ENCODE results near the gene SEMA4D.
"Not testable (repeated sequence)": the region's sequence is repeated elsewhere in the genome, so short reads cannot be mapped to it uniquely, and the experiment has no call there.

The SEMA4D gene

GRCh38 chr9:89356782-89357181 lies 141.1 kb downstream of the SEMA4D start:
- no peak for DNase-seq (ENCODE audit: insufficient read length, low spot score)
- TF ChIP-seq POLR2A (IDR thresholded peaks at IDR 0.05; ENCODE audit: low read depth, low read length), result no peak

GRCh38 chr9:89354471-89354870 lies 143.4 kb downstream of the SEMA4D start:
- TF ChIP-seq POLR2A (IDR thresholded peaks at IDR 0.05; ENCODE audit: low read depth, low read length), result no peak
- no peak for FAIRE-seq

More at GRCh38 chr9:89356782-89357181, 141.1 kb downstream of the SEMA4D start:
- FAIRE-seq, result no peak

GRCh38 chr9:89353989-89354388 lies 143.9 kb downstream of the SEMA4D start:
- no peak for TF ChIP-seq POLR2A (IDR thresholded peaks at IDR 0.05; ENCODE audit: low read depth, low read length)
- no peak for DNase-seq (ENCODE audit: insufficient read length, low spot score)
- FAIRE-seq, result no peak

More at GRCh38 chr9:89354471-89354870, 143.4 kb downstream of the SEMA4D start:
- DNase-seq (ENCODE audit: insufficient read length, low spot score), result no peak

- no peak for FAIRE-seq
- DNase-seq (ENCODE audit: insufficient read length, low spot score), result no peak
Measured at GRCh38 chr9:89352874-89353649, 144.9 kb downstream of the SEMA4D start.

GRCh38 chr9:89352451-89352850 lies 145.5 kb downstream of the SEMA4D start:
- no peak for TF ChIP-seq POLR2A (IDR thresholded peaks at IDR 0.05; ENCODE audit: low read depth, low read length)
- no peak for FAIRE-seq

More at GRCh38 chr9:89352874-89353649, 144.9 kb downstream of the SEMA4D start:
- no peak for TF ChIP-seq POLR2A (IDR thresholded peaks at IDR 0.05; ENCODE audit: low read depth, low read length)

GRCh38 chr9:89351584-89352300 lies 146.2 kb downstream of the SEMA4D start:
- DNase-seq (ENCODE audit: insufficient read length, low spot score) (no peak), FAIRE-seq (no peak)
- no peak for TF ChIP-seq POLR2A (IDR thresholded peaks at IDR 0.05; ENCODE audit: low read depth, low read length)

More at GRCh38 chr9:89352451-89352850, 145.5 kb downstream of the SEMA4D start:
- DNase-seq (ENCODE audit: insufficient read length, low spot score), result no peak

GRCh38 chr9:89350988-89351557 lies 146.8 kb downstream of the SEMA4D start:
- FAIRE-seq, result no peak
- no peak for DNase-seq (ENCODE audit: insufficient read length, low spot score)
- no peak for TF ChIP-seq POLR2A (IDR thresholded peaks at IDR 0.05; ENCODE audit: low read depth, low read length)

- DNase-seq (ENCODE audit: insufficient read length, low spot score), result no peak
- TF ChIP-seq POLR2A (IDR thresholded peaks at IDR 0.05; ENCODE audit: low read depth, low read length), result no peak
- no peak for FAIRE-seq
Measured at GRCh38 chr9:89349607-89350006, 148.3 kb downstream of the SEMA4D start.

GRCh38 chr9:89347651-89348050 lies 150.3 kb downstream of the SEMA4D start:
- DNase-seq (ENCODE audit: insufficient read length, low spot score), result no peak
- TF ChIP-seq POLR2A (IDR thresholded peaks at IDR 0.05; ENCODE audit: low read depth, low read length), result no peak
- no peak for FAIRE-seq

GRCh38 chr9:89346696-89347095 lies 151.2 kb downstream of the SEMA4D start:
- FAIRE-seq, result no peak

GRCh38 chr9:89345476-89345875 lies 152.4 kb downstream of the SEMA4D start:
- no peak for TF ChIP-seq POLR2A (IDR thresholded peaks at IDR 0.05; ENCODE audit: low read depth, low read length)
- DNase-seq (ENCODE audit: insufficient read length, low spot score) (no peak), FAIRE-seq (no peak)

More at GRCh38 chr9:89346696-89347095, 151.2 kb downstream of the SEMA4D start:
- no peak for TF ChIP-seq POLR2A (IDR thresholded peaks at IDR 0.05; ENCODE audit: low read depth, low read length)
- no peak for DNase-seq (ENCODE audit: insufficient read length, low spot score)

- FAIRE-seq; DNase-seq (ENCODE audit: insufficient read length, low spot score): not testable (repeated sequence)
Measured at GRCh38 chr9:89343812-89344211, 154.1 kb downstream of the SEMA4D start.

- DNase-seq (ENCODE audit: insufficient read length, low spot score) (no peak), FAIRE-seq (no peak)
- TF ChIP-seq POLR2A (IDR thresholded peaks at IDR 0.05; ENCODE audit: low read depth, low read length), result no peak
Measured at GRCh38 chr9:89342948-89343347, 155.0 kb downstream of the SEMA4D start.

GRCh38 chr9:89342213-89342612 lies 155.7 kb downstream of the SEMA4D start:
- peak; percentile 86 for FAIRE-seq
- TF ChIP-seq POLR2A (IDR thresholded peaks at IDR 0.05; ENCODE audit: low read depth, low read length), result no peak
- DNase-seq (ENCODE audit: insufficient read length, low spot score), result no peak
